Measurements from ENCODE around the gene HMGB4. TPM values are rescaled to one million over a fixed set of nuclear protein-coding genes. Genes with fewer than 3 reads are reported as not detected.

Gene HMGB4
- total RNA-seq, 1 donor from 2014 or later, result not detected

DNA sequence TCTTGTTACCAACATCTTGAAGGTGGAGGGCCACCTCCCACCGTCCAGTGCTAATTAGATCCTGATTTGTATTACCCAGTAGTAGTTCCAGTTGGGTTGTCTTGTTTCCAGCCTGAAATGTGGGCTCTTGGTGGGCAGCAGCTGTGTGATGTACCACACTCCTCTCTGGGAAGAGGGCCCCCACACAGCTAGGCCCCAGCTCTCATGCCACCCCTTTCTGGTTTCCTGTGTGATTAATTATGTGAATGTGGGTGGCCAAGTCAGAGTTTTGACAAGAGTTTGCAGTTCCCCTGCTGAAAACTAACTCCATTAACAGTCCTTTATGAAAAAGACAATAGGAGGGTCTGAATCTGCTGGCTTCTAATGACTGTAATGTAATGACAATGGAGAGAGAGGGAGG lies 3.8 kb downstream of the HMGB4 start:
- H3K27ac Mint-ChIP-seq (ENCODE audit: unreplicated experiment), result no peak overlapping the region
- H3K36me3 Mint-ChIP-seq (ENCODE audit: low read depth), result no peaks in the 10 kb centered on the region
- H3K27me3 Mint-ChIP-seq (ENCODE audit: low read depth), result no peaks in the 10 kb centered on the region
- H3K4me1 Mint-ChIP-seq, result peaks cover 8% of the 10 kb centered on the region
- DNase-seq (ENCODE audit: low read depth, low spot score), result no peak
- H3K4me3 Mint-ChIP-seq, result no peak overlapping the region
- TF ChIP-seq, protein P1, sequence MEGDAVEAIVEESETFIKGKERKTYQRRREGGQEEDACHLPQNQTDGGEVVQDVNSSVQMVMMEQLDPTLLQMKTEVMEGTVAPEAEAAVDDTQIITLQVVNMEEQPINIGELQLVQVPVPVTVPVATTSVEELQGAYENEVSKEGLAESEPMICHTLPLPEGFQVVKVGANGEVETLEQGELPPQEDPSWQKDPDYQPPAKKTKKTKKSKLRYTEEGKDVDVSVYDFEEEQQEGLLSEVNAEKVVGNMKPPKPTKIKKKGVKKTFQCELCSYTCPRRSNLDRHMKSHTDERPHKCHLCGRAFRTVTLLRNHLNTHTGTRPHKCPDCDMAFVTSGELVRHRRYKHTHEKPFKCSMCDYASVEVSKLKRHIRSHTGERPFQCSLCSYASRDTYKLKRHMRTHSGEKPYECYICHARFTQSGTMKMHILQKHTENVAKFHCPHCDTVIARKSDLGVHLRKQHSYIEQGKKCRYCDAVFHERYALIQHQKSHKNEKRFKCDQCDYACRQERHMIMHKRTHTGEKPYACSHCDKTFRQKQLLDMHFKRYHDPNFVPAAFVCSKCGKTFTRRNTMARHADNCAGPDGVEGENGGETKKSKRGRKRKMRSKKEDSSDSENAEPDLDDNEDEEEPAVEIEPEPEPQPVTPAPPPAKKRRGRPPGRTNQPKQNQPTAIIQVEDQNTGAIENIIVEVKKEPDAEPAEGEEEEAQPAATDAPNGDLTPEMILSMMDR (conservative IDR thresholded peaks at IDR 0.05), result no peak
- peaks cover 8% of the 10 kb centered on the region for H3K9me3 Mint-ChIP-seq

DNA sequence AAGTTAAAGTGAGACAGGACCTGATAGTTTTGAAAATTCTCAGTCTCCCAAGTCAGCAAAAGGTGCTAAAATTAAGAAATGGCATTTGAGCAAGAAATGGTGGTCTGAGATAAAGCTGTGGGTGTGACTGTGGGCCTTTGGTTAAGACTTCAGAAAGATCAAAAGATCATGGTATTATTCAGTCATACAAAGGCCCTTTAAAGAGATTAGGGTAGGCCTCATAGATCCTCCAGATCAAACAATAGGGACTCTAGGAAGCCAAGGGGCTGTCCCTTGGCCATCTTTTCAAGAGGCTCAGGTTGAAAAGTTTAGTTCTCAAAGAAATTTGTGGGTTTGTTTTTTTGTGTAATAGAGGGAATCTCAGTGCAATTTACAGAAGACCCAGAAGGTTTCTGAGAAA lies 8.4 kb downstream of the HMGB4 start:
- TF ChIP-seq, protein P1 (conservative IDR thresholded peaks at IDR 0.05), result no peak
- H3K27me3 Mint-ChIP-seq (ENCODE audit: low read depth), result peaks cover 10% of the 10 kb centered on the region
- peaks cover 3% of the 10 kb centered on the region for H3K36me3 Mint-ChIP-seq (ENCODE audit: low read depth)
- peaks cover 8% of the 10 kb centered on the region for H3K4me1 Mint-ChIP-seq
- no peak for DNase-seq (ENCODE audit: low read depth, low spot score)
- peaks cover 17% of the 10 kb centered on the region for H3K9me3 Mint-ChIP-seq
- no peak overlapping the region for H3K27ac Mint-ChIP-seq (ENCODE audit: unreplicated experiment)
- H3K4me3 Mint-ChIP-seq, result no peak overlapping the region

DNA sequence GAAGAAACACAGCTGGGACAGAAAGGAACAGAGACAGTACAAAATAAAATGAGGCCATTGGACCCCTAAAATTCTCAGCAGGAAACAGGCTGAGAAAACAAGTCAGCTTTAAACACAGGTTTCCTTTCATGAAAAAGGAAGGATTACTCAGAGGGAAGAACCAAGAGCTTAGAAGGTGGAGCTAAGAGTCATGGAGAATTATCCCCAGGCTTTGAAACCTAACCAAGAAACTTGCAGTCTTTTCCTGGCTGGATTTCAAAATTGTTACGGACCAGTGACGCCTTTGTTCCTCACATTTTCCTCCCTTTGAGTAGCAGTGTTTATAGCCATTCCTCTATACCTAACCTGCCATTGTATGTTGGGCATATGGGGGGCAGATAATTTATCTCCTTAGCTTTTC lies 8.8 kb downstream of the HMGB4 start:
- Mint-ChIP-seq H3K36me3 (ENCODE audit: low read depth) (peaks cover 3% of the 10 kb centered on the region), H3K4me3 (no peak overlapping the region), H3K27me3 (ENCODE audit: low read depth) (peaks cover 13% of the 10 kb centered on the region), H3K27ac (ENCODE audit: unreplicated experiment) (no peak overlapping the region), H3K4me1 (peaks cover 8% of the 10 kb centered on the region), H3K9me3 (peaks cover 17% of the 10 kb centered on the region)
- no peak for DNase-seq (ENCODE audit: low read depth, low spot score)
- TF ChIP-seq, protein P1 (conservative IDR thresholded peaks at IDR 0.05), result no peak

DNA sequence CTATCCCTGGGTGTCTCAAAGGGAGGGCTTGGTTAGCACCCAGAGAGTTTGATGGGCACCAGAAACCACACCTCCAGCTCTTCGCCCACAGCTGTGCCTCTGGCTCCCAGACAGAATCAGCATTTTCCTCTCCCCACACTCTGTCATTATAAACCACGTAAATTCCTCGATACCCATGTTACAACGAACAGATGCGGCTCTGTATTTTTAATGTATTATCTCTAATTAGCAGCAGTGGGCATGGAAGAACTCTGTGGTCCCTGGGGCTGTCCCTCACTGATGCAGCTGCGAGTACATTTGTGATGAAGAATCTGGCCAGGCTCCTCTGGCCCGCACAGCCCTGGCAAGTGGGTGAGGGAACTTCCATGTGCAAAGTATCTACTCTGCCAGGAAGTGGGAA lies 10.8 kb downstream of the HMGB4 start:
- H3K36me3 Mint-ChIP-seq (ENCODE audit: low read depth), result peaks cover 3% of the 10 kb centered on the region
- peaks cover 13% of the 10 kb centered on the region for H3K27me3 Mint-ChIP-seq (ENCODE audit: low read depth)
- no peak overlapping the region for H3K4me3 Mint-ChIP-seq
- DNase-seq (ENCODE audit: low read depth, low spot score), result no peak
- TF ChIP-seq, protein P1 (conservative IDR thresholded peaks at IDR 0.05), result no peak
- H3K9me3 Mint-ChIP-seq, result peaks cover 17% of the 10 kb centered on the region
- no peak overlapping the region for H3K27ac Mint-ChIP-seq (ENCODE audit: unreplicated experiment)
- H3K4me1 Mint-ChIP-seq, result peaks cover 8% of the 10 kb centered on the region

DNA sequence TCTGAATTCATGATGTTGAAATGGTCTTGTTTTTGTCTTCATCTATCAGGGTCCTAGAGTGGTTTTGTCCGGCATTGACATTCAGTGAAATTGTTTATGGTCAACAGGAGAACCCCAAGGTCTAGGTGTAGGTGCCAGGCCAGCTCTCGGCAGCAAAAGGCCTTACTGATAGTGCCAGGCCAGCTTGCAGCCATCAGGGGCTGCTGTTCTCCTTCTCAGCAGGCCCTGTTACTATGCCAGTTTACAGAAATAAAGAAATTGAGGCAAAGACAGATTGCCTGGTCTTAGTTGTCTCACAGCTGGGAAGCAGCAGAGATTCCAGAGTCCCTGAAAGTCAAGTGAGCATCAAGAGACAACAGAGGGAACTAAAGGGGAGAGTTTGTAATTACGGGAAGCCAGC lies 12.0 kb downstream of the HMGB4 start:
- TF ChIP-seq, protein P1 (conservative IDR thresholded peaks at IDR 0.05), result no peak
- H3K27me3 Mint-ChIP-seq (ENCODE audit: low read depth), result peaks cover 18% of the 10 kb centered on the region
- H3K9me3 Mint-ChIP-seq, result peaks cover 17% of the 10 kb centered on the region
- H3K4me1 Mint-ChIP-seq, result peaks cover 8% of the 10 kb centered on the region
- peaks cover 3% of the 10 kb centered on the region for H3K36me3 Mint-ChIP-seq (ENCODE audit: low read depth)
- no peak overlapping the region for H3K27ac Mint-ChIP-seq (ENCODE audit: unreplicated experiment)
- no peak for DNase-seq (ENCODE audit: low read depth, low spot score)
- H3K4me3 Mint-ChIP-seq, result no peak overlapping the region
